ENCODE measurements around the gene SLCO2B1.

The SLCO2B1 gene

DNA sequence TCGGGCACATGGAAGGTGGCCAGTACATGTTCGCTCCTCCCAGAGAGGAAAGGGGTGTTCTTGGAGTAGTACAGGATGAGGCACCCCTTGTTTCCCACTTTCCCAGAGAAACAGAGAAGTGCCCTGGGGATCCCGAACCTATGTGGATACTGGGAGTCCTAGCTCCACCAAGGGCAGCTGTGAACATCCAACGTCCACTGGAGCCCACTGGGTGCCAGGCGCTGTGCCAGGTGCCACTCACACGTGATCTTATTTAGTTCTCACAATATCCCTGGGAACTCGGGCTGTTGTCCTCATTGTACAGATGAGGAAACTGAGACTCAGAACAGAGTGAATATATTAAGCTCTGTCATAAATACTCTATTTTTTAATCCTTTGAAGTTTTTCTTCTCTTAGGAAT is 12.0 kb downstream of the SLCO2B1 start:
- DNase-seq (ENCODE audit: low read depth) = no peak

DNA sequence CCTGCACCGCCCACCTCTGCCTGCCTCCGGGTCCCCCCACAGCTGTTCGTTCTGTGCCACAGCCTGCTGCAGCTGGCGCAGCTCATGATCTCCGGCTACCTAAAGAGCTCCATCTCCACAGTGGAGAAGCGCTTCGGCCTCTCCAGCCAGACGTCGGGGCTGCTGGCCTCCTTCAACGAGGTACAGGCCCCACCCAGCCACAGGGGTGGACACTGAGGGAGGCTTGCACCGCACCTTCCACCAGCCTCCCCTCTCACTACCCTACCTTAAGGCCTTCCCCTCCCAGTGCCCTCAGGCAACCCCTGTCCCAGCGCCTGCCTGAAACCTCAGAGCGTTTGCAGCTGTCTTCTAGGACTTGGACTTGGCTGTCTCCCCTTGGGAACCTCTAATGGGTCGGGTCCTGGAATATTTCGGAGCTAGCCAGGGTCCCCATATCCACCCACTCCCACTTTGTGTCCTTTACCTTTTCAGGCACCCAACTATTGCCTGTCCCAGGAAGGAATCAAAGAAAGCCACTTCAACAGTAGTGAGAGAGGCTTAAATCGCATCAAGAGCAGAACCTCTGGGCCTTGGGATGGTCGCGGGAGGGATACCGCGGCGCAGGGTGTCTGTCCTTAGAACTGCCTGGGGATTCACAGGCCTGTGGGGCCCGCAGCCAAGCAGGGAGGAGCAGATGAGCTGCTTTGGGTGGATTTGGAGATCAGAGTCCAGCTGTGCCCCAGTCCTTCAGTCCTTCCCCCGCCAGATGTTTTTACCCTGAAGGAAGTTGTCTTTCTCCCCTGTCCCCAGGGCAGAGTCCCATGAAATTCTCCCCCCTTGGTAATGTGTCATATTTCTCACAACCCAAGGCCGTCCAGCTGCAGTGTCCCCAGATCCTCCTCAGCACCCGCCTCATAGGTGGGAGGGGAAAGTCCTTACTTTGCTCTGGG is 13.3 kb downstream of the SLCO2B1 start:
- no peak for DNase-seq (ENCODE audit: low read depth)

DNA sequence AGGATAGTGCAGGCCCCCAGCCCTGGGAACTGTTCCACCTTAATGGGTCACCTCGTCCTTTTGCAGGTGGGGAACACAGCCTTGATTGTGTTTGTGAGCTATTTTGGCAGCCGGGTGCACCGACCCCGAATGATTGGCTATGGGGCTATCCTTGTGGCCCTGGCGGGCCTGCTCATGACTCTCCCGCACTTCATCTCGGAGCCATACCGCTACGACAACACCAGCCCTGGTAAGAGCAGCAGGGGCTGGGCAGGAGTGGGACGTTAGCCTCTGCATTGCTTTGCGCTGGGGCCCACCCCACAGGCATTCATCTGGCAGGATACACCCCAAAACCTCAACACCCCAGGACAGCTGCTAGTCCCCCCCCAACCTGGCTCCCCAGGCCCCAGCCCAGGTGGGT is 14.8 kb downstream of the SLCO2B1 start:
- no peak for DNase-seq (ENCODE audit: low read depth)

DNA sequence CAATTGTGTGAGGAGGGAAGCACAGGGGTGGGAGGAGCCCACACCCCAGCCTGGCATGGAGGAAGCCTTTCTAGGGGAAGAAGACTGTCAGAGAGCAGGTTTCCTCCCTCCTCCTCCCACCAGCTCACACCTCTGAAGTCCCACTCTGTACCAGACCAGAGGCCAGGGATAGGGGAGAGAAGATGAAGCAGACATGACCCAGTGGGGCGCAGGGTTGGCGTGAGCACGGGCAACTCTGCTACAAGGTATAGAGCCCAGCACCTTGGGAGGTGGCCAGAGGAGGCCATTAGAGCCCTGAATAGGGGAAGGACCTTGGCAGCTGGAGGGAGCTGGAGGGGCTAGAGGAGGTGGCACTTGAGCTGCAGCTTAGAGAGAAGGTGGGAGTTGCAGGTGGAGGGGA is 15.9 kb downstream of the SLCO2B1 start:
- no peak for DNase-seq (ENCODE audit: low read depth)

DNA sequence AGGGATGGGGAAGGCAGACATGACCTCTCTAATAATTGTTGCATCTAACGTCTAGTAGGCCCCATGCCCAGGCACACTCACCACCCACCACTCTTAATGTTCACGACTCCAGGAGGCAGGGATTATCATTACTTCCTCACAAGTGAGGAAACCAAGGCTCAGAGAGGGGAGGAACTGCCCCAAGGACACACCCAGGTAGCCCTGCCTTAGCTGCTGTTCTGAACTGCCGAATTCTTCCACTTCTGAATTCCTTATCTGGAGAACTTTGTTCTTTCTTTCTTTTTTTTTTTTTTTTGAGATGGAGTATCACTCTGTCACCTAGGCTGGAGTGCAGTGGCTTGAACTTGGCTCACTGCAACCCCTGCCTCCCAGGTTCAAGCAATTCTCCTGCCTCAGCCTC is 16.7 kb downstream of the SLCO2B1 start:
- DNase-seq (ENCODE audit: low read depth) = no peak

DNA sequence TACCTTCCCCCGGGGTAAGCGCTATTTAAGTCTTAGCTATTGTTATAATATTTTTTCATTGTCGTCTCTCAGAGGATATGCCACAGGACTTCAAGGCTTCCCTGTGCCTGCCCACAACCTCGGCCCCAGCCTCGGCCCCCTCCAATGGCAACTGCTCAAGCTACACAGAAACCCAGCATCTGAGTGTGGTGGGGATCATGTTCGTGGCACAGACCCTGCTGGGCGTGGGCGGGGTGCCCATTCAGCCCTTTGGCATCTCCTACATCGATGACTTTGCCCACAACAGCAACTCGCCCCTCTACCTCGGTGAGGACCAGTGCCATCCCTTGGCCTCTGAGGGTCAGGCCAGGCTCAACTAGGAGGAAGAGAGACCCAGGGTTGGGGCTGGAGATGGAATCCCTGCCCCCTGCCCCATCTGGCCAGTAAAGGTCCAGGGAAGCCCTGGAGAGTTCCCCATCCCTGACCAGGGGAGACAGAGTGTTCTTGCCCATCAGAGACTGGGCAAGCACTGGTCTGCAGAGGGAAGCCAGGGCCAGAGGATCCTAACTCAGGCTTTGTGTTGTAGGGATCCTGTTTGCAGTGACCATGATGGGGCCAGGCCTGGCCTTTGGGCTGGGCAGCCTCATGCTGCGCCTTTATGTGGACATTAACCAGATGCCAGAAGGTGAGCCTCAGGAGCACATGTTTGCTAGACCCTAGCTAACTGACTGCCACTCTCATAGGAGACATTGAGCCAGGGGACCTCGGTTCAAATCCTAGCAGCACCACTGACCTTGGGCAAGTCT is 18.4 kb downstream of the SLCO2B1 start:
- DNase-seq (ENCODE audit: low read depth) = no peak

DNA sequence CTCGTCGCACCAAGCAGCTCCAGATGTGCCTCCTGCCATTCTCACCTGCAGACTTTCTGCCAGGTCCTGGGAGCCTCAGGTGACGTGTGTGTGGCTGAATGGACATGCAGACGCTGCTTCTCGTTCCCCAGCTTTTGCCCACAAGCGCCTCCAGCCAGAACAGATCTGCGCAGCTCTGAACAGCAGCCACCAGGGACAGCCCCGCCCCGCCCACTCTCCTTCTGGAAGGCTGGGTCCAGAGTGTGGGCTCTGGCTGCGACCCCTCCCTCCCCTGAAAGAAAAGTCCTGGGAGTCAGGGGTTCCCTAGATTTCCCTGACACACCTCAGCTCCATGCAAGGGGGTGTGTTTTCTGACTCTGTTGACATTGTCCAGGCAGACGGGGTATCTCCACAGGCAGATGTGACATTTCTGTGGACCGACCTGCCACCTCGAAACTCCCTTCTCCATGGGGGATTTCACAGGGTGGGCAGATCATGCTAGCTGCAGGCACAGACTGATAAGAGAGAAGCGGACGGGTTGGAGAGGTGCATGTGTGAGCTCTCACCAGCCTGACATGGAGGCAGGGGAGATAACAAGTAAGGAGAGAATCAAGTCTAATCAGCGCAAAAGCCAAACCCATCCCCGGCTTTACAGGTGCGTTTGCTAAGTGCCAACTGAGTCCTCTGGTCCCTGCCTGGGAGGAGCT is 19.8 kb downstream of the SLCO2B1 start:
- no peak for DNase-seq (ENCODE audit: low read depth)

DNA sequence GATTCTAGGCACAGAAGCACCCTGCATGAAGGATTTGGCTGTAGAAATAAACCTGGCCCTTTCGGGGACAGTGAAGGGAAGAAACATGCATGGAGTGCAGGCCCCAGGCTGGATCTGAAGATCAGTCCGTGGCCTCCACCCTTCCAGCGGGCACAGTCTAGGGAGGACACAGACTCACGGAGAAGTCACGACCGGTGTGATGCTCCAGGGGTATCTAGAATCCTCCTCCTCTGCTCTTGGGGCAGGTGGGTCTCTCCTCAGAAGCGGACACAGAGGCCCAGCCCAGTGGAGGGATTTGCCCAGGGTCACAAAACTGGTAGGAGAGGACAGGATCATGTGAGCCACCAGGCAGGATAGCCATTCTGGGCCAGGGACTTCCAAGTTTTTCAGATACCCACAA is 22.4 kb downstream of the SLCO2B1 start:
- DNase-seq (ENCODE audit: low read depth) = no peak

DNA sequence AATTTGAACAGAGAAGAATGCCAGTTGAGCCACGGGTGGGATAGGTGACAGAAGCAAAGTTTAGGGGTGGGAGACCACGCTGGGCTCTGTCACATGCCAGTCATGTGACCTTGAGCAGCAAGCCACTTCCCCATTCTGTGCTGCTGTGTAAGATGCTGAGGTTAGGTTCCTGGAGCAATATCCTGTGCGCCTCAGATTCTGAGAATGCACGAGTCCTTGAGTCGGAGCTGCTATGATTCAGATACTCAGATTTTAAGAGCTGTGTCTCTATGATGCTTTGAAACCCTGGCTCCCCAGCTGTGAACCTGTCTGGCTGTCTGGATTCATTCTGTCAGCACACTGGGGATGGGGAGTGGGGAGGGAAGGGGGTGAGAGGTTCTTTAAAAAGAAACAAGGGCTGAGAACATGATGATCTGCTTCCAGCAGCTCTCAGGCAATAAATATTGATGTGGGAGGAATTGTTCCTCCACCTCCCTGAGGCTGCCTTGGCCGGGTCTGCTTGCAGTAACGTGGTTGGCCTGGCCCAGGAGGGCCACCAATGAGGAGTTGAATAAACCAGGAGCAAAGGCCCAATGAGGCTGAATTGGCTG is 24.0 kb downstream of the SLCO2B1 start:
- DNase-seq (ENCODE audit: low read depth) = no peak

DNA sequence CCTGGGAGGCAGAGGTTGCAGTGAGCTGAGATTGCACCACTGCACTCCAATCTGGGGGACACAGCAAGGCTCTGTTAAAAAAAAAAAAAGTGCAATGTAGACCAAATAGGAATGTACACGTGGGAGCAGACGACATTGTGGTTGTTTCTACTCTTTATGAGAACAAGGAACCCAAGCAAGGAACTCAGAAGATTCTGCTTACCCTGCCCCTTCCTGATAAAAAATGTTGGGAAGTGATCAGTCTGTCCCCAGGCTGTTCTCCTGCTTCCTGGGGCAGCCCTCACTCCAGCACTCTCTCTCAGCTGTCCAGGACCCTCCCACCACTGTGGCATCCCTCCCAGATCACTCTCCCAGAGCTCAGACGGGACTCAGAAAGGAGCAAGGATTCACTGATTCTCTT is 31.8 kb downstream of the SLCO2B1 start:
- DNase-seq (ENCODE audit: low read depth) = no peak

DNA sequence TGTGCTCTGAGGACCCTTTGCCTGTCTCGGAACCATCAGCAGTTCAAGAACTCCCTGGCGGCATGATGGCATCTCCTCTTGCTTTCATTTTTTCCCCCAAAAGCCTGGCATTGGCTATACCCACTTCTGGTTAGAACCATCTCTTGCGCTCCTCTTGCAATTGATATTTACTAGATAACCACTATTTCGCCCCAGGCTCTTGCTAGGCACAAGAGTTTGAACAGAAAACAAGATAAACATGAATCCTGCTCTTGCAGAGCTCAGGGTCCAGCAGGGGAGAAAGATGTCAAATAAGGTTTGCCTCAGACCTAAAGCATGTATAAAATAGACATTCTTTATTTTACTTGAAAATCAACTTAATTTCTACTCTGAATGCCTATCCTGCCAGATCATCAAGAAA is 33.1 kb downstream of the SLCO2B1 start:
- DNase-seq (ENCODE audit: low read depth) = no peak

DNA sequence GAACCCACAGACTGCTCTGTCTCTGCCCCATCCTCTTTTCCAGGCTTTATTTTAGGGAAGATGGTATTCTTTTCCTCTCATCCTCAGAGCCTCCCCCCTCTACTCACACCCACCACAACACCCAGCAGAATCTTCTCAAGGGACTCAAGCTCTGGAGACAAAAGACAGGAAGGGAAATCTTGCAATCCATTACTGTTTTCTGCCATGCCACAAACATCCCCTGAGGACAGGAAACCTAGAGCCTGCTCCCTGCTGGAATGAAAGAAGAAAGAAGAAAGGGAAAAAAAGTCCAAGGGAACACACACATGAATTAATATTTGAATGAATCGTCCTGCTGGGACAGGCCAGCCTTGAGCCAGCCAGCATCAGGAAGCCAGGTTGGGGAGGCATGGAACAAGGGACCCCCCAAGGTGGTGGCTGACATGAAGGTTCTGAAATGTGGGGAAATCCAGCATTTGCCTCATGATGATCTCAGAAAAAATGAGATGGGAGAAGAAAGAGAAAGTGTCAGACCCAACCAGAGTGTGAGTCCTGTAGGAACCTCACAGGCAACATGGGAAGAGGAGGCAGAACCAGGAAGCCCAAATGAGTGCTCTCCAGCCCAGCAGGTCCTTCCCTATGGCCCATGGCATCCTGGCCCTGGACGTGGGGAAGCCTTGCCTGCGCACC is 34.0 kb downstream of the SLCO2B1 start:
- DNase-seq (ENCODE audit: low read depth) = no peak

DNA sequence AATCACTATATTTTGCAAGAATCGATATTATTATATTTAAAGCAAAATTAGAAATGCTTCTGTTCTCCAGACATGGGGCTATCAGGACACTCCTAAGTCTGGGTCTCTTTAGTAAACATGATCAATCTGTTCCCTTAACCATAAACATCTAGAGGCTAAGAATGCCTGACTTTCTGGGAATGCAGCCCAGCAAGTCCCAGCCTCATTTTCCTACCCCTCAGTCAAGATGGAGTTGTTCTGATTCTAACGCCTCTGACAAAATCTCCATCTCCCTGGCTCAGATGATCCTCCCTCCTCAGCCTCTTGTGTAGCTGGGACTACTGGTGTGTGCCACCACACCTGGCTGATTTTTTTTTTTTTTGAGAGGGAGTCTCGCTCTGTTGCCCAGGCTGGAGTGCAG is 35.0 kb downstream of the SLCO2B1 start:
- DNase-seq (ENCODE audit: low read depth) = no peak

DNA sequence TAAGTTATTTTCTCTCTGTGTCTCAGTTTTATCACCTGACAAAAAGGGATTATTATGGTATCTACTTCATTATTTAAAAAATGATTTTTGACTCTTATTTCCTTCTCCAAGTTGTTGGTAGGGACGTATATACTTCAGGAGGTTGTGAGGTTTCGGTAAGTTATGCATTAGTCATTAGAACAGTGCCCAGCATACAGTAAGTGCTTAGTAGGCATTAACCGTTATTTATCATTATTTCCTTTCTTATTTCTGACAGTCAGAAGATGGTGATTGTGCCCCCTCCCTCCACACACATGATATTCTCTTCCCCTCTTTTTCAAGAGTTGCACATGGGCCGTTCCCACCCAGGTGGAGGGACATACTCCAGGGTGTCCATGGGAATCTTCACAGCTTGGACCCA is 36.1 kb downstream of the SLCO2B1 start:
- DNase-seq (ENCODE audit: low read depth) = no peak

DNA sequence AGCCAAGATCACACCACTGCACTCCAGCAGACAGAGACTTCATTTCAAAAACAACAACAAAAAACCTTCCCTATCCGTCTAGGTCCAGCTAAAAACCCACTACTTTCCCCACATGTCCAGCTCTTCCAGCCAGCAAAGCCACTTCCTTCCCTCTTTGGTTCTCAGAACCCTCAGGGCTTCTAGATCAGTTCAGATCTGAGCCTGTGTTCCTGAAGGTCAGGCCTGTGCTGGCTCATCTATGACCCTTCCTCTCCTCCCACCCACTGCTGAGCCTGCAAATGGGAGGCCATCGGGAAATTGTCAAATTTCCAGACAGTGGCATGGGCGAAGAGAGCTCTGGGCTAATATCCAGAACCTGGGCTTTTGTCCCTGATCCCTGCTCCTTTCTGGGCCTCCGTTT is 37.8 kb downstream of the SLCO2B1 start:
- DNase-seq (ENCODE audit: low read depth) = no peak

DNA sequence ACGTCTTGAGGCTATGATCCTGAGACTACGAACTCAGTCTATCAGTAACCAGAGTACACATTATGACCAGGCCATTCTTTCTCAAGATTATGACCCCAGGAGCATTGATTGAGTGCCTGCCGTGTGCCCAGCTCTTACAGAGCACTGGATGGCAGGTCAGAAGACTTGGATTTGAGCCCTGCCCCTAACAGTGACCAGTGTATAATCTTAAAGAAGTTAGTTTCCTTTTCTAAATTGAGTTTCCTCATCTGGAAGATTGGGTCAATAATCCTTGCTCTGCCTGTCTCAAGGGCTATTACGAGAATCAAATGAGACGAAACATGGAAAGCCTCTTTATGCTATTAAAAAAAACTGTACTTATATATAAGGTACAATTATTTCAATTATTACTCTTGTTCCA is 38.2 kb downstream of the SLCO2B1 start:
- DNase-seq (ENCODE audit: low read depth) = no peak

DNA sequence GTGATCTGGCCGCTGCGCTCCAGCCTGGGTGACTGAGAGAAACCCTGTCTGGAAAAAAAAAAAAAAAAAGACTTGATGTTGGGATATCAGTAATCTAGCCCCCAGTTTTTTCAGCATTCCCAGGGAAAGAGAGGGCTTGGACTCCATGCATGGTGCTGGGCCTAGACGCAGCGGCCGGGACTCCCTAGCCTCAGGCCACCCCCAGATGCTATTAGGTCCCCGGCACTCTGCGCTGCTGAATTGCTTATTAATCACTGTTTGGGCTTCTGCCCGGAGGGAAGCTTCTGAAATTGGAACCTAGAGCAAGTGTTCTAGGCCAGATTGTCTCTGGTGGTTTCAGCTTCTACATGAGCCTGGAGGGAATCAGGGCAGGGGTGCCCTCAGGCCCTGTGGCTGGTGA is 39.0 kb downstream of the SLCO2B1 start:
- no peak for DNase-seq (ENCODE audit: low read depth)

DNA sequence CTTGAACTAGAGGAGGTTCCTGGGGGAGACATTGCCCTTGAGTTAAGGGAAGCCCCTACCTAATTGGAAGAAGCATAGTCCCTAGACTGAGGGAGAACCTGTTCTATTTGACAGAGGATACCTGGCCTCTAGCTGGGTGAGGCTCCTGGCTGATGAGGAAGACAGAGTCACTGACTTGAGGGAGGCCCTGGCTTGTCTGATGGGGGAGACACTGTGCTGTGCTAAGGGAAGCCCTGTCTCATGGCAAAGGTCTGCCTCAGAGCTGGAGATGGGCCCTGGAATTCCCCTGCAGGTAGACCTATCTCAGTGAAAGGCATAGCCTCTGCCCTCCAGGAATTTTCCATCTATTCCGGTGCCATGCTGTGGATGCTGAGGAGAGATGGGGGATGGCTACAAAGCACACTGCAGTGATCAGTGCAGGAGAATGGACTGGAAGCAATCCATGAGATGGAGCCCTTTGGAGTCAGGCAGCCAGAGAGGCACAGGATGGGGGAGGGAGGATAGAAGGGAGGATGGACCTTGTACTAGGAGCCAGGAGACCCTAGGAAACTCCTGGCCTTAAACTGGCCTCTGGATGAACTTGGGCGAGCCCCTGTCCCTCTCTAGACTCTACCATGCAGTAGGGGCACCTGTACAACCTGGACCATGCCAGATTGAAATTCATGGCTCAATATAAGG is 39.9 kb downstream of the SLCO2B1 start:
- DNase-seq (ENCODE audit: low read depth) = no peak

DNA sequence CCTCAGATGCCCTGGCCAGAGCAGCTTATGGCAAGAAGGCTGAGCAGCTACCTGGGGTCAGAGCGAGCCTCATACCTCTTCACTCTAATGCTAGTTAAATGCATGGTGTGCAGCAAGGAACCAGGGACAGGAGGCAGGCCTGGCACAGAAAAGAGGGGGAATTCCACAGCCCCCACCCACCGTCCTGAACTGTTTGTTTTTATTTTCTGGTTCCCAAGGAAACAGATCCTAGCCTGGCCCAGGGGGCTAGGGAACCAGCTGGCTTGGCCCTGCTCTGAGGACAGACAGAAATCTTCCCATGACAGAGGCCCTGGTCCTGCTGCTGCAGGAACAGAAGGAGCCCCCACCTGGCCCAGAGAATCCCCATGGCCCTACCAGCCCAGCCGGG is 40.4 kb downstream of the SLCO2B1 start:
- no peak for DNase-seq (ENCODE audit: low read depth)

DNA sequence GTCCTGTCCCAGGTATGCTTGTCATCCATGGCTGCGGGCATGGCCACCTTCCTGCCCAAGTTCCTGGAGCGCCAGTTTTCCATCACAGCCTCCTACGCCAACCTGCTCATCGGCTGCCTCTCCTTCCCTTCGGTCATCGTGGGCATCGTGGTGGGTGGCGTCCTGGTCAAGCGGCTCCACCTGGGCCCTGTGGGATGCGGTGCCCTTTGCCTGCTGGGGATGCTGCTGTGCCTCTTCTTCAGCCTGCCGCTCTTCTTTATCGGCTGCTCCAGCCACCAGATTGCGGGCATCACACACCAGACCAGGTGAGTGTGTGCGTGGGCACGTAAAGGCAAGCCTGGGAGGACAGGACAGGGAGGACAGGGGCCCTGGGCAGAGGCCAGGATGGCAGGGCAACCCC is 42.4 kb downstream of the SLCO2B1 start:
- no peak for DNase-seq (ENCODE audit: low read depth)

DNA sequence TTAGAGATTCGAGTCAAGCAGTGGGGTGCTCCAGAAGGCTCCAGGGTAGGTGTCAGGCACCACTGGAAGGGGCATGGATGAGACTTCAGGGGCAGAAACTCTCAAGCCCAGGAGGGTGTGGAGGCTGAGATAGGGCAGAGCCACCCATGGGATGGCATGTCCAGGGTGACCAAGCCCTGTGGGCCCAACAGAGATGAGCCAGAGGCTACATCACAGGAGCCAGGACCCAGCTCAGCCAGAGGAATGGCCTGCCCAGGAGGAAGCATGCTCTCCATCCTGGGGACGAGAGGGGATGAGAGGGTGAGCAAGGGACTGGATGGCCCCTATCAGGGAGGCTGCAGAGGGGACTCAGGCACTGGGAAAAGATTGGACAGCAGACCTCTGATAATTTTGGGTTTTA is 42.8 kb downstream of the SLCO2B1 start:
- DNase-seq (ENCODE audit: low read depth) = no peak
